Mucosa of gallbladder (tissue), 1 donor: ENCODE data around the gene BAIAP2L1. TPM values are rescaled to one million over a fixed set of nuclear protein-coding genes. Genes with fewer than 3 reads are reported as not detected.
"Not testable (repeated sequence)": the region's sequence is repeated elsewhere in the genome, so short reads cannot be mapped to it uniquely, and the experiment has no call there.

Source experiments
- DNase-seq: peaks from one replicate; pipeline ENCODE4 v3.0.0-alpha.2; 2020; ENCODE audit warnings: low spot score
- total RNA-seq: library from RNA; stranded (reverse); gene quantifications from one replicate; pipeline ENCODE4 v1.2.1, GENCODE V29; 2021
- donor health status: DM: no; HTN: no; CAD: no.

BAIAP2L1 gene
- total RNA-seq, 1 donor from 2014 or later, result 55.8 TPM

DNA sequence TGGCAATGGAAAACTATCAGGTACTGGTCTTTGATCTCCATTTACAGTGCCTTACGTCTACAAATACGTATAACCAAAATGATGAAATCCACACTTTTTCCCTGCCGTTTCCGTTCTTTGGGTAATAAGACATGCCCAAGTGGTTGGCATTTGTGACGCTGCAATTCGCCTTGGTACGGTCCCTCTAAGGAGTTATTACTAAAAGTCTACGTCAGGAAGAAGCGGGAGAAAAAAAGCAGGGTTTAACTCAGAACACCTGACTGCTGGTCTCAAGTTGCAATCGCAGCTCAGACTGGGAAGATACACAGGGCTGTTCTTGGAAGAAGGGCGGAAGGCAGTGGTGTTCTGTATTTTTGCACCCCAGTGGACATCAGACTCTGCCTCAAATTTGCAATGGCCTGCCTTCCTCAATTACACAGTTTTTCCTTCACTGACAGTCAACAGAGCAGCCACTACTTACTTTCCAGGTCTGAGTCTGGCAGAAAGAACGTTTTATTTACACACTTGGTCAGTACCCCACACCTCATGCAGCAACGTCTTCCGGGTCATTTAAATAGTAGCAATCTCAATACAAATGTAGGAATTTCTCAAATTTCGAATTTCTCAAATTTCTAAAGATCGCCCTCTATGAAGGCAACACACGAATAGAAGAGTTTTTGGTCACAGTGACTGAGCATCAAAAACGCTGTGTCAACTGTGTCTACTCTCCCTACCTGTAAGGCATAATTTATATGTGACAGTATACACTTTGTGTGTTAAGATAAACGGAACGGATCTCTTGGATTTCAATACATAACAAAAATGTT is 2.1 kb downstream of the BAIAP2L1 start:
- DNase-seq, result no peak

- no peak for DNase-seq
These were observed 4.1 kb downstream of the BAIAP2L1 start for GRCh38 chr7:98396768-98397167.

DNA sequence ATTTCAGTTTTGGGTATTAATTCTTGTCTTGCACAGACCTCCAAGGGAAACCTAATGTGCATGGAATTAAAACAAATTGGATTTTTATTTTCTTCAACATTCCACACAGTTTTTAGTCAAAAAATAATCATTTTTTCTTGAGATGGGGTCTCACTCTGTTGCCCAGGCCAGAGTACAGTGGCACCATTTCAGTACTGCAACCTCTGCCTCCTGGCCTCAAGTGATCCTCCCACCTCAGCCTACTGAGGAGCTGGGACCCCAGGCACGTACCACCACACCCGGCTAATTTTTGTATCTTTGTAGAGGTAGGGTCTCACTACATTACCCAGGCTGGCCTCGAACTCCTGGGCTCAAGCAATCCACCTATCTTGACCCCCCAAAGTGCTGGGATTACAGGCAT is 4.9 kb downstream of the BAIAP2L1 start:
- no peak for DNase-seq

DNA sequence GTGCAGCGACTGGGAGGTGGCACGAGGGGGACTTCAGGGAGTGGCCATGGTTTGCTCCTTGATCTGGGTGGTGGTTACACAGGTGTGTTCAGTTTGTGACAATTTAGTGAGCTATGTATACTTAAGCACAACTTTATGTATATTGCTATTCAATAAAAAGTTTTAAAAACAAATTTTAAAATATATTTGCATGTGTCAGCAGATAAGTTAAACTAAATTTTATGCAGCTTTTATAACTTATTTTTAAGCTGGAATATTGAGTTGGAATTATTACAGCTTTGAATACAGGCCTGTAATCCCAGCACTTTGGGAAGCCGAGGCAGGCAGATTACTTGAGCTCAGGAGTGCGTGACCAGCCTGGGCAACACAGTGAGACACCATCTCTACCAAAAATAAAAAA is 5.4 kb downstream of the BAIAP2L1 start:
- no peak for DNase-seq

GRCh38 chr7:98394377-98394836 is 6.5 kb downstream of the BAIAP2L1 start:
- no peak for DNase-seq

DNA sequence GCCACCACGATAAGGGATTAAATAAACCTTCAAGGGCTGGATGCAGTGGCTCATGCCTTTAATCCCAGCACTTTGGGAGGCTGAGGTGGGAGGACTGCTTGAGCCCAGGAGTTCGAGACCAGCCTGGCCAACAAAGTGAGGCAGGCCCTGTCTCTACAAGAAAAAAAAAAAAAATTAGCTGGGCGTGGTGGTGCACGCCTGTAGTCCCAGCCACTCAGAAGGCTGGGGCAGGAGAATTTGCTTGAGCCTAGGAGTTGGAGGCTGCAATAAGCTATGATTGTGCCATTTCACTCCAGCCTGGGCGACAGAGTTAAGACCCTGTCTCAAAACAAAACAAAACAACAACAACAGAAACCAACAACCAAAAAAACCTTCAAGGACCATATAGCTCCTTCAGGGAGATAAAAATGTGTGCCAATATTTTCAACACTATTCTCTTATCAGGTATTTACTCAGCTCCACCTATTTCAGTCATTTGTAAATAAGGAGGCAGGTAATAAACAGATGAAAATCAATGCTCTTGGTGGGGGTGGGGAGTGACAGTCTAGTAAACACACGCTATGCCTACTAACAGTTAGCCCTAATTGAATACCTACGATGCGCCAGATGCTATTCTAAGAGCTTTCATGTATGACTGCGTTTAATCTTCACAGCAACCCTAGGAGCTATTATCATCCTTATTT is 13.2 kb downstream of the BAIAP2L1 start:
- peak; percentile 34 for DNase-seq

GRCh38 chr7:98387131-98387530 is 13.8 kb downstream of the BAIAP2L1 start:
- DNase-seq, result no peak

DNA sequence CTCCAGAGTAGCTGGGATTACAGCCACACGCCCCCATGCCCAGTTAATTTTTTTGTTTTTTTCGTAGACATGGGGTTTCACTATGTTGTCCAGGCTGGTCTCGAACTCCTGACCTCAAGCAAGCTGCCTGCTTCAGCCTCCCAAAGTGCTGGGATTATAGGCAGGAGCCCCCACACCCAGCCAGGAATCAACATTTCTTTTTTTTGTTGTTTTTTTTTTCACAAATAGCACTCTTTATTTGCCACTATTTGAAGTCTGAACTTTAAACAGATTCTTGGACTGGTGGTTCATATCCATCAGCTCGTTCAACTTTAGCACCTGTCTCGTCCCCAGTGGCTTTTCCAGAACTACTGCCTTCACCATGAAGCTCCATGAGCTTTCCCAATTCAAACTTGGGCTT is 15.4 kb downstream of the BAIAP2L1 start:
- not testable (repeated sequence) for DNase-seq

DNA sequence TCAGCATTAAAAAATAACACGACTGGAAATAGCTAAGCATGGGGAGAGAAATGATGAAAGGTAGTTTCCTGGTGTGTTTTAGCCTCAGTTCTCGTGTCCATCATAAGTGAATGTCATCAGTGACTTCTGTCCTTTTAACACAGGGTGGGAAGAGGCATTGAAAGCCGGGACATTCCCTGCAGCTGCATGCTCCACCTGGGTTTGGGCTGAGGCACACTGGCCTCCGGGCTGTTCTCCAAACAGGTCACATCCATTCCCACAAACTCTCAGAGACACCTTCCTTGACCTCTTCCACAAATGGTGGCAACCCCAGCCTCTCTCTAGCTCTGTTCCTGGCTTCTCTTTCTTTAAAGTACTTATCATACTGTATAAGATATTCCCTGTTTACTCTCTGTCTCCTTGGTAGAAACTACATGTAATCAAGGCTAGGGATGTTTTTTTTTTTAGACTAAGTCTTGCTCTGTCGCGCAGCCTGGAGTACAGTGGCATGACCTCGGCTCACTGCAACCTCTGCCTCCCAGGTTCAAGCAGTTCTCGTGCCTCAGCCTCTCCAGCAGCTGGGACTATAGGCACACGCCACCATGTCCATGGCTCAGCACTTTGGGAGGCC is 22.6 kb downstream of the BAIAP2L1 start:
- DNase-seq, result no peak

DNA sequence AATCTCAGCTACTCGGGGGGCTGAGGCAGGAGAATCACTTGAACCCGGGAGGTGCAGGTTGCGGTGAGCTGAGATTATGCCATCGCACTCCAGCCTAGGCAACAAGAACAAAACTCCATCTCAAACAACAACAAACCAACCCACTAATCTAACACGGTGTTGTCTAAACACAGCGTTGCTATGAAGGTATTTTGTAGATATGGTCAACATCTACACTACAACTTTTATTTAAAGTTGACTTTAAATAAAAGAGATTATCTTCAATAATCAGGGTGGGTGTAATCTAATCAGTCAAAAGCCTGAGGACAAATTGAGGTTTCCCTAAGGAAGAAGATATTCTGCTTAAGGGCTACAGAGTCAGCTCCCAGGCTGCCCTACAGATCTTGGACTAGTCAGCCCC is 24.2 kb downstream of the BAIAP2L1 start:
- no peak for DNase-seq

DNA sequence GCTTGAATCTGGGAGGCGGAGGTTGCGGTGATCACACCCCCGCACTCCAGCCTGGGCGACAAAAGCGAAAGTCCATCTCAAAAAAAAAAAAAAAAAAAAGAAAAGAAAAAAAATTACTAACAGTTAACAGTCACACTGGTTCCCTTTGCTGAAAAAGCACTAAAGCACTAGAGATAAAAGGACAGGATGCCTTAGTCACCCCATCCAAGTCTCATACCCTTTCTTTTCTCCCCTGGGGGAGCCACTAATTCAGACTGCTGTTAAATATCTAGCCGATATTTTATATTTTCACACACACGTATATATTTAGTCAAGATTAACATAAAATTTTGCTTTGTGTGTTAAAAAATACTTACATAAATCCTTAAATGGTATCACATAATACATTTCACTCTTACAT is 25.2 kb downstream of the BAIAP2L1 start:
- DNase-seq, result no peak

- DNase-seq, result no peak
These were observed 26.6 kb downstream of the BAIAP2L1 start for GRCh38 chr7:98374285-98374680.

- peak; percentile 38 for DNase-seq
These were observed 27.9 kb downstream of the BAIAP2L1 start for GRCh38 chr7:98372993-98373392.

DNA sequence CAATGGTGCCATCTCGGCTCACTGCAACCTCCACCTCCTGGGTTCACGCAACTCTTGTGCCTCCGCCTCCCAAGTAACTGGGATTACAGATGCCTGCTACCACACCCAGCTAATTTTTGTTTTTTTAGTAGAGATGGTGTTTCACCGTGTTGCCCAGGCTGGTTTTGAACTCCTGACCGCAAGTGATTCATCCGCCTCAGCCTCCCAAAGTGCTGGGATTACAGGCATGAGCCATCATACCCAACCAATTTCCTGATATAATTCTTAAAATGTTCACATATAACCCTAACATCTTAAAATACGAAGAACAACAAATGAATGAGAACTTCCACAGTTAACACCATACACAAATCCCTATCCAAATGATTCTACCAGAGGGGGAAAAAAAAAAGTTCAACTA is 31.2 kb downstream of the BAIAP2L1 start:
- no peak for DNase-seq

DNA sequence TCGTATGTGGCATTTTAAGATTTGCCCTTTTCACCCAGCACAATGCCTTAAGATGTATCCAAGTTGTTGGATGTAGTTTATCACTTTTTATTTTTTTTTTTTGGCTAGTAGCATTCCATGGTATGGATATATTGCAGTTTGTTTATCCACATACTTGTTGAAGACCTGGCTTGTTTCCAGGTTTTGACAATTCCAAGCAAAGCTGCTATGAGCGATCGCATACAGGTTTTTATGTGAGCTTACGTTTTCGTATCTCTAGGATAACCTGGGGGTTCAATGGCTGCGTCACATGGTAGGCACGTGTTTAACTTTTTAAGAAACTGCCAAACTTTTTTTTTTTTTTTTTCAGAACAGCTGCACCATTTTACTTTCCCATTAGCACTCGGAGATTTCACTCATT is 32.2 kb downstream of the BAIAP2L1 start:
- DNase-seq, result no peak

GRCh38 chr7:98366562-98366938 is 34.3 kb downstream of the BAIAP2L1 start:
- no peak for DNase-seq

- DNase-seq, result peak; percentile 47
These were observed 34.9 kb downstream of the BAIAP2L1 start for GRCh38 chr7:98365863-98366561.

DNA sequence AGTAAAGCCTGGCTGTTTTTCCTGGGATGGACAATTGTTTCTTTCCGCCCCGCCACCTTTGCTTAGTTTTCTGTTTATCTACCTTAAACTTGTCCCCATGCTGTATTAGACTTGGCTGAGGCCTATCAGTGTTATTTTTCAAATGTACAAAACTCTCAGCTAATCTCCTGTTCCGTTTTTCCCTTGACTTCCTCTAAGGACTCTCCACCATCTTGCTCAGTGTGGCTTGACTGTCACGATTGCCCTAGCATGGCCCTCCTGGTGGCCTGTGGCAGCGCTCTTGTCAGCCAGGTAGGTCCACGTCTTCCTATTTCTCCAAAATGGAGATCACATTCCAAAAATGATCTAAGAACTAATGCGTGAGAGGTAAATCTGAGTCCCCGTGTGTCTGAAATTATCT is 36.7 kb downstream of the BAIAP2L1 start:
- DNase-seq, result no peak

GRCh38 chr7:98362517-98362916 is 38.4 kb downstream of the BAIAP2L1 start:
- DNase-seq, result no peak

DNA sequence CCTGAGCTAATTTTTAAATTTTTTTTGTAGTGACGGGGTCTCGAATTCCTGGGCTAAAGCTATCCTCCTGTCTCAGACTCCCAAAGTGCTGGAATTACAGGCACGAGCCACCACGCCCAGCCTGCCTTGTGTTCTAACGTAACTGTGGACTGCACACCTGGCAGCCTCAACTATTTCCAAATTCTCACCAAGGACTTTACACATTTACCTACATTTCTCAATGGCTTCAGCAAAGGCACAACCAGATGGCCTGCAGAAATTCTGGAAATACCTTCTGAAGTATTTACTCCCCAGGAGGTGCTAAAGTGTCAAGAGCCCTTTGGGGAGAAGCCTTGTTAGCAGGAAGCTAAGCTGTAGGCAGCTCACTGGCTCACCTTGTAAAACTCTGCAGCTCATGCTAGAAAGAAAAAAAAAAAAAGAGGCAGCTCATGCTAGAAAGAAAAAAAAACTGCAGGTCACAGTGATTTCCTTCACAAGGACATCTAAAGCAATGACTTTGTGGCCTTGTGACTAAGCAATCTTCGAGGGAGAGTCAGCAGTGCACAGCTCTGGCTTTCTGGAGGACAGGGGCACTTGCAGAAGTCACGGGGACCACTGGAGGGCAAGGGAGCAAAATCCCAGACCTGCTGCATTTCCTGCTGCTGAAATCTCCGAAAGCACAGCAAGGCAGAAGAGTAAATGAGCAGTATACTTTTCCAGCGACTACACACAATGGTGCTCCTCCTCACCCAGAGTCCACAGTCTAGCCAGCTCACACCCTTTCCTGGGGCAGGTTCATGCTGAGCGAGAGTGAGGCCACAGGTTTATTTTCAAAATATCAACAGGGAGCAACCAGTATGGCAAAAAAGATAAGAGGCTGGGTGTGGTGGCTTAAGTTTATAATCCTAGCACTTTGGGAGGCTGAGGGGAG is 40.4 kb downstream of the BAIAP2L1 start:
- DNase-seq, result peak; percentile 43

DNA sequence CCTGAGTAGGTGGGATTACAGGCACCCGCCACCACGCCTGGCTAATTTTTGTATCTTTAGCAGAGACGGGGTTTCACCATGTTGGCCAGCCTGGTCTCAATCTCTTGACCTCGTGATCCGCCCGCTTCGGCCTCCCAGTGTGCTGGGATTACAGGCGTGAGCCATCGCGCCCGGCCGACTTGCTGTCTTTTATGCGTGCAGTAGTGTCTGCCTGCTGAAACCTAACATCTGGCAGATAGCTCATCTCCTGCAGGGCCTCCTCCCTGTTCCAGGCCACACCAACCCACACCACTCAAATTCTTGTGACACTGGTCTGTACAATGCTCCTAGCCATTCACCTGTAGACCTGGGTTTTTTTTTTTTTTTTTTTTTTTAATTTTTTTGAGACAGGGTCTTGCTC is 41.5 kb downstream of the BAIAP2L1 start:
- DNase-seq, result no peak
